Measurements from ENCODE around the gene DRGX. TPM values are rescaled to one million over a fixed set of nuclear protein-coding genes. Genes with fewer than 3 reads are reported as not detected.

The DRGX gene
- polyA plus RNA-seq, 3 donors = 0.09 TPM; not detected in 2

- DNase-seq (ENCODE audit: extremely low read depth in 1 of 11, low read depth in 9 of 11, low spot score in 4 of 11) = no peak
These were observed 8.8 kb downstream of the DRGX start for GRCh38 chr10:49387071-49387470.

DNA sequence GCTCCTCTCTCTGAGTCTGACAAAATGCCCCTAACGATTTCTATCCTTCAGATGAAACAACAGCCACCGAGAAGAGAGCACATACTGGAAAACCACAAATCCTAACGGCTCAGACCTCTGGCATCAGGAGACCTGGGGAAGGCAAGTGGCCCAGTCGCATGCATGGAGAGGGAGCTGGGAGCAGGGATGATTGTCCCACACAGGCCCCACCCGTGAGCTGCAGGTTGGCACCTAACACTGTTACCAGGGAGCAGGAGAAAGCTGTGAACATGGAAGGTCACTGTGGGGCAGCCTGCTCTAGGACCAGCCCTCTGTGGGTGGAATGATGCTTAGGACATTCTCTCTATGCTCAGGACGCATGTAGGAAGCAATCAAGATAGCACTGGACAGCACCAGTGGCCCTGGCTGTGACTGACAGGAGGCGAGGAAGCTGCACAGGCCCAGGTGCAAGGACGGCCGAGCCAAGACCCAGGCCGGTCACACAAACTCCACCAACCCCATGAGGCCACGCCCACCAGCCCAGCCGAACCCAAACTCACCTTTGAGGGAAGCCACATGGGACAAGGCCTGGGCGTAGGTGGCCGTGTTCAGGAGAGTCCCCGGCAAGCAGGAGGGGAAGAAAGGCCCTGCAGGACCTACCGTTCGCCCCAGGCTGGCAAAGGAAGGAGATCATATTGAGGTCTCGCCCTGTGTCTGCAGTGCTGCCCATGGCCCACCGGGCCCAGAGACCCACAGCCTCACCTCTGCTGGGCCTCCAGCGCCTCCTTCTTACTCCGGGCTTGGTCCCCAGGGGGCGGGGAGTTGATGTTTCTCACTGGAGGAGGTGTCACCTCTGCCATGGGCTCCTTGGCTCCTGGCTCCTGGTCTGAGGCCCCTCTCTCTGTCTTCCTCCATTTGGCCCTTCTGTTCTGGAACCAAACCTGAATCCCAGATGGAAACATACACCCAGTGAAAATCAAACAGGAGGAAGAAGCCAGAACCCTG, 9.7 kb downstream of the DRGX start:
- no peak for DNase-seq (ENCODE audit: extremely low read depth in 1 of 11, low read depth in 9 of 11, low spot score in 4 of 11)

- no peak for DNase-seq (ENCODE audit: extremely low read depth in 1 of 11, low read depth in 9 of 11, low spot score in 4 of 11)
These were observed 11.5 kb downstream of the DRGX start for GRCh38 chr10:49384268-49384953.

- no peak for DNase-seq (ENCODE audit: extremely low read depth in 1 of 11, low read depth in 9 of 11, low spot score in 4 of 11)
These were observed 12.0 kb downstream of the DRGX start for GRCh38 chr10:49383853-49384252.

- no peak for DNase-seq (ENCODE audit: extremely low read depth in 1 of 11, low read depth in 9 of 11, low spot score in 4 of 11)
These were observed 13.1 kb downstream of the DRGX start for GRCh38 chr10:49382826-49383225.

- no peak for DNase-seq (ENCODE audit: extremely low read depth in 1 of 11, low read depth in 9 of 11, low spot score in 4 of 11)
These were observed 13.7 kb downstream of the DRGX start for GRCh38 chr10:49382226-49382625.

- no peak for DNase-seq (ENCODE audit: extremely low read depth in 1 of 11, low read depth in 9 of 11, low spot score in 4 of 11)
These were observed 14.6 kb downstream of the DRGX start for GRCh38 chr10:49381111-49381900.

GRCh38 chr10:49379596-49380410, 16.1 kb downstream of the DRGX start:
- DNase-seq (ENCODE audit: extremely low read depth in 1 of 11, low read depth in 9 of 11, low spot score in 4 of 11) = no peak

DNA sequence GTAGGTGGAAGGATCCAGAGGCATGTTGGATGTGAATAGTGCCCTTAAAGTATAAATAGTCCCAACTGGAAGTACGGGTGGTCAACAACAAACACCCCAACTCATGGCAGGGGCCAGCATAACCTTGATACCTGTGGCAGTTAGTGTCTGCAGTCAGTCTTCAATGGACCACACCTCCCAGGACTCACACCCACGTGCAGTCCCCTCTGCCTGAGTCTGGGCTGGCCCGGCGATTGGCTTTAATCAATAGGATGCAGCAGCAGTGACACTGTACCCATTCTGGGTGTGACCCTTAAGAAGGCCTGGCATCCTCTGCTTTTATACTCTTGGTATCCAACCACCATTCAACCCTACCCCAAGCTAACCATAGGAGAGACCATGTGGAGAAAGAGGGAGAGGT, 18.6 kb downstream of the DRGX start:
- DNase-seq (ENCODE audit: extremely low read depth in 1 of 11, low read depth in 9 of 11, low spot score in 4 of 11) = no peak

- DNase-seq (ENCODE audit: extremely low read depth in 1 of 11, low read depth in 9 of 11, low spot score in 4 of 11) = no peak
These were observed 20.3 kb downstream of the DRGX start for GRCh38 chr10:49375611-49376010.

DNA sequence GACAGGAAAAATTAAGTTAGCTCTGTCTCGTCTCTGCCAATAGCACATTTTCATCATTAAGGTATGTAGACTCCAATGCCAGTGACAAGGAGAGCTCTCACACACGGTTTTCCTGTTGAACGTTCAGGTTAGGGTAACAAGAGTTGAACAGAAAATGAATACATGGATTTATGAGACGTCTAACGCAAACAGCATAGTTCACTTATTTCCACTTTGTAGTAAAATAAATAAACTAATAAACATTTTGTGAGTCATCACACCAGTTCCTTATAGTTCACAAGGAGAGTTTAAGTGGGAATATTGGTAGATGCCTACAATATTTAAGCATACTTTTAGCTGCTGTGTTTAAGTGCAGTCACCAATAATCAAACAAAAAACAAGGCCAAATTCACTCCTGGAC, 21.1 kb downstream of the DRGX start:
- no peak for DNase-seq (ENCODE audit: extremely low read depth in 1 of 11, low read depth in 9 of 11, low spot score in 4 of 11)

DNA sequence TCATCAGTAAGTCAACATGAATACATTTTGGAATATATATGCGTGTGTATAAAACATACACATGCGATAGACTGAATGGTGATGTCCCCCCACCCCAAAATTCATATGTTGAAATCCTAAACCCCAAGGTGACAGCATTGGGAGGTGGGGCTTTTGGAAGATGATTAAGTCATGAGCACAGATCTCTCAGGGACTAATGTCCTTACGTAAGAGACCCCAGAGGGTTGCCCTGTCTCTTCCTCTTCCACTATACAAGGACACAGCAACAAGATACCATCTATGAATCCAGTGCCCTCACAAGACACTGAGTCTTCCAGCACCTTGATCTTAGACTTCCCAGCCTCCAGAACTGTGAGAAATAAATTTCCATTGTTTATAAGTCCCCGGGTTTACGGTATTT, 22.5 kb downstream of the DRGX start:
- DNase-seq (ENCODE audit: extremely low read depth in 1 of 11, low read depth in 9 of 11, low spot score in 4 of 11) = no peak

- DNase-seq (ENCODE audit: extremely low read depth in 1 of 11, low read depth in 9 of 11, low spot score in 4 of 11) = no peak
These were observed 23.9 kb downstream of the DRGX start for GRCh38 chr10:49371967-49372366.

DNA sequence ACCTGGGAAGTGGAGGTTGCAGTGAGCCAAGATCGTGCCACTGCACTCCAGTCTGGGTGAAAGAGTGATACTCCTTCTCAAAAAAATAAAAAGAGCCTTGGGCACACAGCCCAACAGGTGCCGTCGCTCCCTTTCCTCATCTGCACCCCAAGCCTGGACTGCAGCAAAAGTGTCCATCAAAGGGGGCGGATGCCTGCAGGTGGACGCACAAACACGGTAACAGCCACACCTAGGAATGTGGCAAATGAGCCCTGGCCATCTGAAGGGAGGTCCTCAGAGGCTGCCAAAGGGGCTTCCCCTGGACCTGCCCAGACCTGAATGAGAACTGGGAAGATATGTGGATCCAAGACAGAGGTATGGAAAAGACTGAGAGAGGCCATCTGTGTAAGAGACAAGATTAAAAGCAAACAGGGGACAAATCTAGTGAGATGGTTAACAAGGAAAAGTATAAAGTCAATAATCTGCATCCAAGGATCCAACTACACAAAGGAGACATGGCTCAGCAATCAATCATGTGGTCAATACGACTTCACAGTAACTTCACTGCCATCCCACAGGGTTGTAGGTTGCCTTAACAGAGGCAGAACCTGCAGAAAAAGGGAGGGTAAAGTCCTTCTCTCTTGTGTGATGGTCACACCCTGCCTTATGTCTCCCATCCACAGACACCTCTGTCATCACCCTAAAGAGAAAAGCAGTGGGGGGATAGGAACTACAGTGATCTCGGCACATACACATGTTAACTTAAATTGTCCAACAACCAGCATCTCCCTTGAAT, 25.4 kb downstream of the DRGX start:
- no peak for DNase-seq (ENCODE audit: extremely low read depth in 1 of 11, low read depth in 9 of 11, low spot score in 4 of 11)

- no peak for DNase-seq (ENCODE audit: extremely low read depth in 1 of 11, low read depth in 9 of 11, low spot score in 4 of 11)
These were observed 26.4 kb downstream of the DRGX start for GRCh38 chr10:49369216-49370162.

DNA sequence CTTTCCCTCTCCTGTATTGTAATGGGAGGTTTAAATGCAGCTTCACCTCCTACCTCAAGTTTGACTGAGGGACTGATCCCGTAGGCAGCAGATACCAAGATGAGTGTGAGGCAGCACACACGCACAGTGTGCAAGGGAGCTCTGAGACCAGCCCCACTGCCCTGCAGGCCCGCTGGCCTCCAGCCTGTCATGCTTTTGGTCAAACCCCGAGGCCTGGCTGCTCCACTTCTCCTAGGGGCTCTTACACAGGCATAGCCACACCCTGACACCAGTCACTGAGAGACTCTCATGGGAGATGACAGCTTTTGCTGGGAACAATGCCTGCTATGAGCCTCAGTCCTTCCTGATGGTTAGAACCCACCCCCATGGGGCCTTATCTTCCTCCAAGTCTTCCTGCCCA, 27.6 kb downstream of the DRGX start:
- DNase-seq (ENCODE audit: extremely low read depth in 1 of 11, low read depth in 9 of 11, low spot score in 4 of 11) = no peak

DNA sequence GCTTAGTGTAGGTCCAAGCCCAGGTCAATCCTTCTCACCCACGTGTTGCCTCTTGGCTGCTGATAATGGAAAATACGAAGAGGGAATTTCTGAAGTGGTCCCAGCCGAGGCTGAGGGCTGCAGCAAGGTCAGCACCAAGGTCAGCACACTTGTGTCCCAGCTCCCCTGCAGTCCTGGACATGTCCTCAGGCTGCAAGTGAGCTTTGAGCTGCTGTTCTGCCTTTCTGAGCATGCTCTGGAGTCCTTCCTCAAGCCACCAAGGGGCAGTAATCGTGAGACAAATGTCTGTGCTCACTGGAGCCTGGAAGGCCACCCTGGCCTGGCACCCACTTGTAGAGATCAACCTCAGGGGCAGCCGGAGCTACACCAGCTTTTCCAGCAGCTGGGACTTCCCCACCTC, 28.3 kb downstream of the DRGX start:
- DNase-seq (ENCODE audit: extremely low read depth in 1 of 11, low read depth in 9 of 11, low spot score in 4 of 11) = no peak
